HCT116 (cell line): ENCODE measurements around the gene TENM3. TPM values are rescaled to one million over a fixed set of nuclear protein-coding genes. Genes with fewer than 3 reads are reported as not detected.

ENCODE experiments used
- ATAC-seq: fragments of 200-7000 bp; cut with Tn5 transposase; 2 replicates; pipeline ENCODE4 v1.9.1; 2020; ENCODE audit warnings: mild to moderate bottlenecking, moderate library complexity
- BruUV-seq: library from RNA; stranded (reverse); fragments of 400-500 nt; replicated peaks from 2 replicates; lab custom pipeline; 2021; lab: Mats Ljungman, UMichigan
- CTCF ChIA-PET: fragments of 300-600 bp; sonication (Branson Sonifier 250); formaldehyde crosslinking; loops from one replicate; lab custom pipeline; 2021; ENCODE audit warnings: antibody characterized with exemption; lab: Charles Lee
- POLR2A ChIA-PET: fragments of 300-600, 350-600 bp; sonication (Branson Sonifier 250); formaldehyde crosslinking; loops from one replicate; lab custom pipeline; 2021; ENCODE audit warnings: antibody characterized with exemption; lab: Charles Lee
- RAD21 ChIA-PET, 2 experiments: fragments of 300-600 bp; sonication (Branson Sonifier 250); formaldehyde crosslinking; loops; one replicate each; lab custom pipeline; 2023; ENCODE audit warnings: low total read pairs in 2 of 2; ENCODE audit not compliant: uncharacterized antibody in 2 of 2, unreplicated experiment in 2 of 2, low non-redundant PET in 1 of 2; lab: Charles Lee
- DNase-seq: peaks from one replicate; pipeline ENCODE4 v3.0.0-alpha.2; 2010; ENCODE audit warnings: low read depth, low spot score
- H2AFZ ChIP-seq: fragments of 200-600 bp; shearing (Covaris generic), sonication (generic); 2 replicates; pipeline ENCODE4 v1.6.1; 2017; ENCODE audit warnings: low read depth, mixed run types, mixed read lengths, antibody characterized with exemption, low read length; ENCODE audit not compliant: poor library complexity, severe bottlenecking
- H3K27ac ChIP-seq: 2 replicates; pipeline ENCODE4 v1.5.1; 2012; ENCODE audit warnings: low read depth, low read length
- H3K27me3 ChIP-seq: fragments of 200-600 bp; sonication (generic); 2 replicates; pipeline ENCODE4 v1.6.1; 2016; ENCODE audit warnings: mixed run types, low read length, mixed read lengths; ENCODE audit not compliant: insufficient read depth
- H3K36me3 ChIP-seq, 2 experiments: fragments of 200-500 bp in 1 of 2; fragments of 200-600 bp in 1 of 2; sonication (Bioruptor generic) in 1 of 2; sonication (generic) in 1 of 2; 2 replicates each; pipeline versions ENCODE4 v1.5.1 to v1.6.1; 2014 to 2016; ENCODE audit warnings: low read length in 2 of 2, inconsistent platforms in 1 of 2, mixed read lengths in 1 of 2, mixed run types in 1 of 2; ENCODE audit not compliant: insufficient read depth in 2 of 2, control insufficient read depth in 1 of 2
- H3K4me1 ChIP-seq, 2 experiments: fragments of 200-600 bp in 1 of 2; sonication (generic) in 1 of 2; 2 replicates each; pipeline versions ENCODE4 v1.5.1 to v1.6.1; 2012 to 2017; ENCODE audit warnings: low read length in 2 of 2, inconsistent platforms in 1 of 2, mild to moderate bottlenecking in 1 of 2, mixed read lengths in 1 of 2, mixed run types in 1 of 2, moderate library complexity in 1 of 2; ENCODE audit not compliant: insufficient read depth in 2 of 2, control insufficient read depth in 1 of 2
- H3K4me2 ChIP-seq: fragments of 200-600 bp; sonication (generic); 2 replicates; pipeline ENCODE4 v1.6.1; 2017; ENCODE audit warnings: mixed run types, low read length, mixed read lengths
- H3K4me3 ChIP-seq, 2 experiments: fragments of 200-600 bp in 1 of 2; sonication (generic) in 1 of 2; replicated peaks in 1 of 2; 2 replicates each; pipeline ENCODE4 v1.5.1; 2011 to 2016; ENCODE audit warnings: low read length in 2 of 2, control low read depth in 1 of 2, low read depth in 1 of 2, mild to moderate bottlenecking in 1 of 2, mixed read lengths in 1 of 2, mixed run types in 1 of 2
- H3K79me2 ChIP-seq: fragments of 200-600 bp; sonication (generic); 2 replicates; pipeline ENCODE4 v1.6.1; 2017; ENCODE audit warnings: mild to moderate bottlenecking, mixed run types, low read length, moderate library complexity, mixed read lengths; ENCODE audit not compliant: insufficient read depth
- H3K9ac ChIP-seq: fragments of 200-600 bp; sonication (generic); 2 replicates; pipeline ENCODE4 v1.6.1; 2016; ENCODE audit warnings: low read length, mixed read lengths
- H3K9me2 ChIP-seq: fragments of 200-600 bp; sonication (generic), shearing (Covaris generic); 2 replicates; pipeline ENCODE4 v1.6.1; 2017; ENCODE audit warnings: mixed run types, mild to moderate bottlenecking, moderate library complexity; ENCODE audit not compliant: insufficient read depth
- H3K9me3 ChIP-seq, 2 experiments: fragments of 200-500 bp in 1 of 2; fragments of 200-600 bp in 1 of 2; sonication (Bioruptor generic) in 1 of 2; sonication (generic) in 1 of 2; 2 replicates each; pipeline ENCODE4 v1.6.1; 2014 to 2017; ENCODE audit warnings: low read length in 2 of 2, mixed read lengths in 2 of 2, inconsistent platforms in 1 of 2, low read depth in 1 of 2, mild to moderate bottlenecking in 1 of 2, mixed run types in 1 of 2, moderate library complexity in 1 of 2; ENCODE audit not compliant: control insufficient read depth in 1 of 2, insufficient read depth in 1 of 2
- H4K20me1 ChIP-seq: fragments of 200-600 bp; sonication (generic), shearing (Covaris generic); 2 replicates; pipeline ENCODE4 v1.6.1; 2017; ENCODE audit warnings: mixed run types, mild to moderate bottlenecking, moderate library complexity; ENCODE audit not compliant: insufficient read depth
- ATF3 ChIP-seq: IDR thresholded peaks from 2 replicates; pipeline ENCODE4 v1.6.1; 2012
- EGR1 ChIP-seq: IDR thresholded peaks from 2 replicates; pipeline ENCODE4 v1.6.1; 2012; ENCODE audit warnings: low read depth
- EZH2 ChIP-seq: fragments of 200-600 bp; sonication (generic); IDR thresholded peaks from 2 replicates; pipeline ENCODE4 v1.6.1; 2017; ENCODE audit warnings: antibody characterized with exemption, mixed run types
- EZH2phosphoT487 ChIP-seq: fragments of 200-600 bp; IDR thresholded peaks from 2 replicates; pipeline ENCODE4 v1.6.1; 2018; ENCODE audit warnings: antibody characterized with exemption, borderline replicate concordance
- FOSL1 ChIP-seq: IDR thresholded peaks from 2 replicates; pipeline ENCODE4 v1.6.1; 2012; ENCODE audit warnings: low read depth
- JUND ChIP-seq: IDR thresholded peaks from 2 replicates; pipeline ENCODE4 v1.6.1; 2012
- MAX ChIP-seq: IDR thresholded peaks from 2 replicates; pipeline ENCODE4 v1.6.1; 2012
- POLR2AphosphoS5 ChIP-seq: IDR thresholded peaks from 2 replicates; pipeline ENCODE4 v1.6.1; 2011; ENCODE audit warnings: mild to moderate bottlenecking, low read depth, low read length, moderate library complexity
- REST ChIP-seq: IDR thresholded peaks from 2 replicates; pipeline ENCODE4 v1.6.1; 2012; ENCODE audit warnings: low read depth
- SP1 ChIP-seq: IDR thresholded peaks from 2 replicates; pipeline ENCODE4 v1.6.1; 2012; ENCODE audit warnings: low read depth
- SRF ChIP-seq: IDR thresholded peaks from 2 replicates; pipeline ENCODE4 v1.6.1; 2012; ENCODE audit warnings: low read depth
- TCF7L2 ChIP-seq: IDR thresholded peaks from 2 replicates; pipeline ENCODE4 v1.7.0; 2011; ENCODE audit warnings: borderline replicate concordance, inconsistent platforms; ENCODE audit not compliant: insufficient read depth, insufficient read length; ENCODE audit errors: extremely low read depth
- ZBTB33 ChIP-seq: IDR thresholded peaks from 2 replicates; pipeline ENCODE4 v1.6.1; 2011; ENCODE audit warnings: mild to moderate bottlenecking, low read length, moderate library complexity; ENCODE audit not compliant: insufficient replicate concordance; ENCODE audit errors: extremely low read depth
- ZNF274 ChIP-seq: fragments of 200-500 bp; sonication (Bioruptor generic); IDR thresholded peaks from 2 replicates; pipeline ENCODE4 v1.6.1; 2014; ENCODE audit warnings: mild to moderate bottlenecking, low read depth, low read length, inconsistent platforms
- intact Hi-C: fragments of 100-400 bp; cut with micrococcal nuclease; formaldehyde crosslinking; loops from 2 replicates; pipeline ENCODE4 v1.10.0; 2022
- total RNA-seq: library from RNA; stranded (reverse); gene quantifications from one replicate; pipeline ENCODE4 v1.2.1, GENCODE V29; 2021; ENCODE audit not compliant: unreplicated experiment

Gene TENM3
- total RNA-seq, 1 experiment from 2014 or later, result 0.54 TPM

- Histone ChIP-seq H4K20me1 (no peaks in the 10 kb centered on the region), H3K9me3 (no peaks in the 10 kb centered on the region), H3K4me1 (no peaks in the 10 kb centered on the region), H3K79me2 (no peaks in the 10 kb centered on the region), H3K4me3 (no peak overlapping the region), H3K4me2 (no peak overlapping the region), H3K9me2 (no peaks in the 10 kb centered on the region), H3K9ac (no peak overlapping the region), H3K27me3 (peaks cover 29% of the 10 kb centered on the region; the same call in 1 of the 2 replicates), H3K27ac (no peak overlapping the region), H3K36me3 (no peaks in the 10 kb centered on the region), H2AFZ (no peak overlapping the region)
- TF ChIP-seq ZBTB33, result no peak
- no peak for TF ChIP-seq EZH2
- TF ChIP-seq ATF3, result no peak
- TF ChIP-seq JUND, result no peak
- no peak for TF ChIP-seq EGR1
- TF ChIP-seq TCF7L2, result no peak
- no peak for TF ChIP-seq SRF
- no peak for TF ChIP-seq REST
- TF ChIP-seq MAX, result no peak
- no peak for TF ChIP-seq SP1
- TF ChIP-seq POLR2AphosphoS5, result no peak
- no peak for TF ChIP-seq EZH2phosphoT487
- TF ChIP-seq ZNF274, result no peak
- no peak for TF ChIP-seq FOSL1
- ATAC-seq (no peak), DNase-seq (no peak)
- ChIA-PET POLR2A (no interaction called here), RAD21 (no interaction called here), CTCF (no interaction called here)
- no TSS peak for BruUV-seq
- intact Hi-C loops, result loop anchor here (10.0 kb wide), 1 partner anchor 284 kb away; no protein-coding TSS in a partner anchor
These were observed 397.7 kb downstream of the TENM3 start for GRCh38 chr4:182640932-182641331.
